Fibroblast of upper back skin (primary cell): ENCODE results near the gene CMTM4.
"Not testable (repeated sequence)": the region's sequence is repeated elsewhere in the genome, so short reads cannot be mapped to it uniquely, and the experiment has no call there.

Source experiments
- DNase-seq: peaks from one replicate; pipeline ENCODE4 v3.0.0-alpha.2; 2013

The CMTM4 gene

DNA sequence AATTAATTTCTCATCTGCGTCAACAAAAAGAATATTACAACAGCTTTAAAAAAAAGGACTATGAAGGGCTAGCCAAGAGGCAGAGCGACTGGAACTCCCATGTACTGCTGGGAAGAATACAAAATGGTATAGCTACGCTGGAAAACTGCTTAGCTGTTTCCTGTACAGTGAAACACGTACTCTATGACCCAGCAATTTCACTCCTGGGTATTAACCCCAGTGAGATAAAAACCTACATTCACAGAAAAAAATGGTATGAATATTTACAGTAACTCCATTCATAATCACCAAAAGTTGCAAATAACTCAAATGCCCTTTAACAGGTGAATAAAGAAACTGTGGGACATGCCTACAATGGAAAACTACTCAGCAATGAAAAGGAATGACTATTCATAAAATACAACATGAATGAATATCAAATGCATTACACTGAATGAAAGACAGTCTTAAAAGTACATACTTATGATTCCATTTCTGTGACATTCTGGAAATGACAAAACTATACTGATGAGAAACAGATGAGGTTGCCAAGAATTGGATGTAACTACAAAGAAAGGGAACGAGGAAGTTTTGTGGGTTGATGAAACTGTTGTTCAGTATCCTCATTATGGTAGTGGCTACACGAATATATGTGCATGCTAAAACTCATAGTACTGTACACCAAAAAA lies 27.6 kb downstream of the CMTM4 start:
- peak; percentile 88 for DNase-seq

DNA sequence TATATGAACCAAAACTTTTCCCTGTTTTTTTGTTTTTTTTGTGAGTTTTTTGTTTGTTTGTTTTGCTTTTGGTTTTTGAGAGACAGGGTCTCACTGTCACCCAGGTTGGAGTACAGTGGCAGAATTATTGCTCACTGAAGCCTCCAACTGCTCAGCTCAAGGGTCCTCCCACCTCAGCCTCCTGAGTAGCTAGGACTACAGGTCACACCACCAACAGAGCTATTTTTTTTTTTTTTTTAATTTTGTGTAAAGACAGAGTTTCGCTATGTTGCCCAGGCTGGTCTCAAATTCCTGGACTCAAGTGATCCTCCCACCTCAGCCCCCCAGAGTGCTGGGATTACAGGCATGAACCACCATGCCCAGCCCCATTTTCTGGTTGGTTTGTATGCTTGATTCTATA lies 28.6 kb downstream of the CMTM4 start:
- no peak for DNase-seq

DNA sequence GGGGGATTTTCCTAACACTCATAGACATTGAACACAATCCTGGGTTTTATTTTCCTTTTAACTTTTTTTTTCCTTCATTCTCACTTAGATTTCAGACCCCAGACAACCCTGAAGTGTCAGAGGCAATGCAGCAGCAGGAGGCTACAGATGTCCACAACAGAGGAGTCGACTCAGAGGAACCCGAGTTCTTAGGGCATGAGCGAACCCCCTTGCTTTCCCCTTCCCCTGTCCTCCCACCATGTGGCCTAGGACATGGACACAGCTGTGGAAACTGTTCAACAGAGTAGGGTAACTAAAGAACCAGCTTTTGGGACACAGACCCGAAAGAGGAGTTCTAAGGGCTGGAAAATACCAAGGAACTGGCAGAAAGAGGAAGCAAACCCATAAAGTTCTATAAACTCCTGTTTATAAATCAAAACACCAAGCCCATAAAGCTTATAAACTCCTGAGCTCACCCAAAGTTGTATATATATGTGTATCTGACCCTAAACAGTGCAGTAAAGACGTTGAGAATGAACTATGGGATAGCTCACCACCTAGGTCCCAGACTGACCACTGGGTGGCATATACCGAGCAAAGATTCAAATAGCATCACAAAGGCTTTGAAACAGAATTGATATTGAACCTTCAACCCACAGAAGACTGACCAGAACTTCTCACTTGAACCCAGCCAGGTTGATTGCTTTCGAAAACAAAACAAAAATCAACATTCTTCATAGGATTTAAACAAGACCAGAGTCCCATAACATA lies 33.9 kb downstream of the CMTM4 start:
- DNase-seq, result no peak

DNA sequence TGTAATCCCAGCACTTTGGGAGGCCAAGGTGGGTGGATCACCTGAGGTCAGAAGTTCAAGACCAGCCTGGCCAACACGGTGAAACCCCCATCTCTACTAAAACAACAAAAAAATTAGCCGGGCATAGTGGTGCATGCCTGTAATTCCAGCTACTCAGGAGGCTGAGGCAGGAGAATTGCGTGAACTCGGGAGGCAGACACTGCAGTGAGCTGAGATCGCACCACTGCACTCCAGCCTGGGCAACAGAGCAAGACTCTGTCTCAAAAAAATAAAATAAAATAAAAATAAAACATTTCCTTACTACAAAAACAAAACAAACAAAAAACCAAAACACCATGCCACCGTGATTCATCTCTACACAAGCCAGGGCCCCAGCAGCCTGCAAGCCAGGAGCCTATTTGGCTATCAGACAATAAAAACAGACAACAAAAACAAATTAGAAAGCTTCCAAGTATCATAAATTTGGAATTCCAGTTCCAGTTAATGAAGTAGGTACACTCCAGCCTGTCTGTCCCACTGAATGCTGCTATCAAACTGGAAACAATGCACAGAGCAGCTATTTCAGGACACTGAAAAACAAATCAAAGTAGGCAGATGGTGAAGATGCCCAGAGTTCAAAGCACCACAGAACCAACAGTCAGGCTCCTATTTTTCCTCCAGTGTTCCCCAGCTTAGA lies 34.7 kb downstream of the CMTM4 start:
- DNase-seq, result not testable (repeated sequence)

GRCh38 chr16:66661210-66661560 lies 35.4 kb downstream of the CMTM4 start:
- no peak for DNase-seq

GRCh38 chr16:66660422-66661209 lies 35.9 kb downstream of the CMTM4 start:
- peak; percentile 83 for DNase-seq

DNA sequence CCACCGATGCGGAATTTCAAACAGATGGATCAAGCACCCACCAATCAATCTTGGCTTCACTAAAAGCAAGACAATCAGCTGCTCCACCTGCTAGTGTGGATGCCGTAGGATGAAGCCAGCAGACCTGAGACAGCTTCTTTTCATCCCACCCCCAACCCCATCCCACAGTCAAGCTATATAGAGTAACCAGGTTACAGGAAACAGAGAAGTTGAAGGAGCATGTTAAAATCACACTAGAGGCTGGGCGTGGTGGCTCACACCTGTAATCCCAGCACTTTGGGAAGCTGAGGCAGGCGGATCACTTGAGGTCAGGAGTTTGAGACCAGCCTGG lies 37.7 kb downstream of the CMTM4 start:
- no peak for DNase-seq

GRCh38 chr16:66658143-66658859 lies 38.2 kb downstream of the CMTM4 start:
- DNase-seq, result no peak

- no peak for DNase-seq
Observed at GRCh38 chr16:66656547-66656946, 40.0 kb downstream of the CMTM4 start.

GRCh38 chr16:66653581-66654350 lies 42.8 kb downstream of the CMTM4 start:
- no peak for DNase-seq

DNA sequence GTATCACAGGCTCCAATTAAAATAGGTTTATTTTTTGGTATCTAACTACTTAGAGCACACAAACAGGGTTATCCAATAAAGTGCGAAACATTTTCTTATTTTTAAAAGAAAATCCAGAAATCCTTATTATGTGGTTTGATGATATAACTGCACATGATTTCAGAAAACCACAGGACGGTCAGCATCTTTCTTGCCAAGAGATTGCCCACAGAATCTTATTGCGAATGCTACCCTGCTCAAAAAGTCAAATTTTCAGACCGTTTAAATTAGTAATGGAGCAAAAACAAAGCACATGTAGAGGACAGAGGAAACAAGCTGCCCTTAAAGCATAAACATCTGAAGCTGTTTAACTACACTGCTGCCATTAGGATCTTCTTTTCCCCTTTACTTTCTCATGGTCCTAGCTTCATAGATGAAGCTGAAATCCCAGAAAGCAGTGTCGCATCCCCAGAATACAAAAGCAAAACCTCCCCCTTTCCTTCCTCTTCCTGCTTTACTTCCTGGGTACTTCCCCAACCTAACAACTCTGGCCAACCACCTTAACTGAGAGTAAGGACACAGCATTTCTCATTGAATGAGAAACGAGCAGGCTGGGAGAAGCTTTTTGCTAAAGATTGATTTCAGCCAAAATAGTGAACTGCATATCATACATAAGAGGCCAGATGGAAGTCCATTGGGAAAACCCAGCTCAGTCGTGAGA lies 43.7 kb downstream of the CMTM4 start:
- DNase-seq, result no peak

DNA sequence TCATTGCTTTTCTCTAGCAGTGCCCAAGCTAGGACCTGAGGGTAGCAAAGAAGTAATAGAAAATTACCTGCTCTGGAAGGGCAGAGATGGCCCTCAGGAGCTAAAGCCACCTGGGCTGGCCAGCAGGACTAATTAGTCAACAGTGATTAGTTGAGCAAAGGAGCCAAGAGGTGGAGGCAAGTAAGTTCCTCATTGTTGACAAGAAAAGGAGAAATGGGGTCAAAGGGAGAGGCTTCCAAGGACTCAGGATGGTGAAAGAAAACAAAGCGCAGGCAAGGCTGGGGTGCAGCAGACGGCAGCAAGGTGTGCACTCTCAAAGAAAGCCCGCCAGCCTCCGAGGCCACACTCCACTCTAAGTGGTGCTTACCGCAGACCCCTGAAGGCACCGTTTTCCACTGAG lies 44.6 kb downstream of the CMTM4 start:
- no peak for DNase-seq

DNA sequence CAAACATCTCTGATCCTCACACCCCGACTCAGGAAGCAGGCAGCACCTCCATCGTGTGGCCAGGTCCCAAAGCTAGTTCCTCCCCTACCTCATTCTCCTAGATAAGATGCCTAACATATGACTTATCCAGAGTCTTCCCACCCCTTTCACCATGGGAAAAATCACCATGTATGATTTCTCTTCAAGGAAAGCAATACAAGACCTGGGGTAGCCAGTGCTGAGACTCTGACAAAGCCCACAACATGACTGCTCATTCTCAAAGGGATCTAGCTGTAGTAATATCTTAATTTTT lies 45.1 kb downstream of the CMTM4 start:
- no peak for DNase-seq

DNA sequence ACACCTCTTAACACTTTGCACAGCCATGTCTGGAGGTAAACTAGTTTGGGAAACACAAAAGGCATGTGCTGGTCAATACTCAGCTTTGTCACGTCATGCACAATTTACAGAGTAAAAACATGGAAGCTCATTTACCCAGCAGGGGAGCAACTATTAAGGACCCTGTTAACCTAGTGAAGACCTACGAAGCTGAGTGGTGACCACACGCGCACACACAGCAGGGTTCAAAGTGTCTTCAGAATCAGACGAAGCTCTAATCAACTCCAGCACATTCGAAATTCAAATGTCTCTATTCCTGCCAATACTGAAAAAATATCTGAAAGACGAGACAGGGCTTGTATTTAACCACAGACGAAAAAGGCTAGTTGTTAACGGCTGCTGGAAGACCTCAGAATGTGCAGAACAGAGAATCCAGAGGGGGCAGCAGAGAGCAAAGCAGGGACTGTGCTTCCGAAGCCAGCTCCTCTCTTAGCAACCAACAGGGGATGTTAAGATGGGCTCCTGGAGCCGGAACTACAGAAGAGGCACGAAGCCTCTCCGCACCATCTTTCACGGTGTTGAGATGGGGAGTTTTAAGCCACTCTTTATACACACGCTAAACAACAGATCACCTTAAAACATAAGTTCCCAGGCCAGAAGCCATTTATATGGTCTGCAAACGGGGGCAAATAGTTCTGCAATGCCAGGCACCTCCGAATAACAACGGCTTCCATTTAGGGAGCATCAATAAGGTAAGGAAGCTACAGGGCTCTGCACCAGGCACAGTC lies 45.7 kb downstream of the CMTM4 start:
- DNase-seq, result peak; percentile 85

GRCh38 chr16:66649636-66650205 lies 46.8 kb downstream of the CMTM4 start:
- DNase-seq, result no peak

GRCh38 chr16:66649167-66649566 lies 47.4 kb downstream of the CMTM4 start:
- no peak for DNase-seq

DNA sequence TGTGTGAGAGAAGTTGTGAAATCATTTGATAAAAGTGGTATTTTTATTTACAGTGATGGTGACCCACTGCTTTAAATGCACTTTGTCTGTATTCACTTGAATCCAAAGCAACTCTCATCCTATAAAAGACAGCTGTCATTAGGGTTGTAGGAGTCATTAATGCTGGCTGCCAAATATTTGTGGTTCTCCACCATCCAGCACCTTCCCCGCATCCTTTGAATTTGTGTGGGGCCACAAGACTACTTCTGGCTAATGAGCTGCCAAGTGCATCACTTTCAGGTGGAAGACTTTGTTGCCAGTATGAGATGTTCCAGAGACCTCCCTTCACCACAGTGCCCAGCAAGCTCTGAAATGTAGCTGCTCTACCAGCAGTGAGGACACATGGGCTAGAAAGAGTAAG lies 48.7 kb downstream of the CMTM4 start:
- DNase-seq, result no peak

GRCh38 chr16:66641387-66641786 lies 55.2 kb downstream of the CMTM4 start:
- no peak for DNase-seq

- DNase-seq, result no peak
Observed at GRCh38 chr16:66640724-66641314, 55.7 kb downstream of the CMTM4 start.
